GM19324 (cell line): ENCODE data around the gene MRGPRG.
"Not testable (repeated sequence)": the region's sequence is repeated elsewhere in the genome, so short reads cannot be mapped to it uniquely, and the experiment has no call there.

Experiments used
- ATAC-seq: cut with Tn5 transposase; IDR thresholded peaks from one replicate; pipeline ENCODE4 v1.9.1; 2021; ENCODE audit warnings: mild to moderate bottlenecking, moderate library complexity; ENCODE audit not compliant: unreplicated experiment, low FRiP score

The MRGPRG gene

GRCh38 chr11:3218483-3219280 is at the start of gene MRGPRG:
Gene MRGPRG, minus strand, starts transcription at chr11:3218813. Its CDS starts 0 bp downstream, at chr11:3218813.
- no peak for ATAC-seq

- not testable (repeated sequence) for ATAC-seq
Measured at GRCh38 chr11:3262548-3262947, 43.9 kb upstream of the MRGPRG start.

- ATAC-seq, result not testable (repeated sequence)
Measured at GRCh38 chr11:3261831-3262230, 43.2 kb upstream of the MRGPRG start.

GRCh38 chr11:3257509-3257908 is 38.9 kb upstream of the MRGPRG start:
- not testable (repeated sequence) for ATAC-seq

GRCh38 chr11:3255241-3255640 is 36.6 kb upstream of the MRGPRG start:
- not testable (repeated sequence) for ATAC-seq

GRCh38 chr11:3254773-3255172 is 36.2 kb upstream of the MRGPRG start:
- ATAC-seq, result not testable (repeated sequence)

- ATAC-seq, result no peak
Measured at GRCh38 chr11:3245071-3245470, 26.5 kb upstream of the MRGPRG start.

- ATAC-seq, result no peak
Measured at GRCh38 chr11:3243880-3244279, 25.3 kb upstream of the MRGPRG start.

GRCh38 chr11:3237119-3237518 is 18.5 kb upstream of the MRGPRG start:
- ATAC-seq, result no peak

GRCh38 chr11:3234846-3235245 is 16.2 kb upstream of the MRGPRG start:
- no peak for ATAC-seq

GRCh38 chr11:3232956-3233355 is 14.3 kb upstream of the MRGPRG start:
- no peak for ATAC-seq

GRCh38 chr11:3231851-3232744 is 13.5 kb upstream of the MRGPRG start, which contains the start of gene MRGPRE:
Gene MRGPRE, minus strand, starts transcription at chr11:3232417. Its CDS starts 3,618 bp downstream, at chr11:3228799.
- no peak for ATAC-seq

- ATAC-seq, result no peak
Measured at GRCh38 chr11:3231550-3231850, 12.9 kb upstream of the MRGPRG start.

- no peak for ATAC-seq
Measured at GRCh38 chr11:3230636-3231549, 12.3 kb upstream of the MRGPRG start.

GRCh38 chr11:3229673-3230630 is 11.3 kb upstream of the MRGPRG start:
- ATAC-seq, result no peak

- no peak for ATAC-seq
Measured at GRCh38 chr11:3228445-3228829, 9.8 kb upstream of the MRGPRG start.

GRCh38 chr11:3227568-3228444 is 9.2 kb upstream of the MRGPRG start:
- ATAC-seq, result no peak

- ATAC-seq, result no peak
Measured at GRCh38 chr11:3226846-3227567, 8.4 kb upstream of the MRGPRG start.
